Esophagus muscularis mucosa (tissue), 4 donors: ENCODE results near the gene CNFN.

ENCODE experiments used
- CTCF ChIP-seq, 3 experiments: fragments of 200-600 bp in 2 of 3; fragments of 450-650 bp in 1 of 3; sonication (generic) in 2 of 3; IDR thresholded peaks; one replicate each; pipeline ENCODE4 v1.5.1; 2017 to 2019; ENCODE audit warnings: antibody characterized with exemption in 3 of 3, mild to moderate bottlenecking in 2 of 3, moderate library complexity in 1 of 3
- EP300 ChIP-seq: sonication (generic); formaldehyde crosslinking; IDR thresholded peaks from one replicate; pipeline ENCODE4 v1.6.1; 2017; ENCODE audit warnings: antibody characterized with exemption
- POLR2A ChIP-seq: fragments of 450-650 bp; IDR thresholded peaks from one replicate; pipeline ENCODE4 v1.6.1; 2017; ENCODE audit warnings: antibody characterized with exemption, moderate library complexity, mild to moderate bottlenecking, low read depth
- POLR2AphosphoS5 ChIP-seq, 2 donors: sonication (generic); formaldehyde crosslinking; IDR thresholded peaks; one replicate each; pipeline ENCODE4 v1.6.1; 2017; ENCODE audit warnings: antibody characterized with exemption in 2 of 2

GRCh38 chr19:42368765-42369164 lies 21.3 kb downstream of the CNFN start:
- TF ChIP-seq POLR2A (no peak), CTCF (IDR thresholded peaks at IDR 0.05) (no peak), EP300 (no peak), POLR2AphosphoS5 (IDR thresholded peaks at IDR 0.05) (no peak)
